GM12873 (cell line): ENCODE measurements around the gene KCNMA1.

Experiments
- TF ChIP-seq, protein P1 (sequence below): IDR thresholded peaks from 2 replicates; pipeline ENCODE4 v1.5.1; 2012; ENCODE audit warnings: low read depth, mild to moderate bottlenecking, moderate library complexity, low read length, control low read depth; ENCODE audit not compliant: insufficient read depth; ENCODE audit errors: missing control alignments

Gene KCNMA1

GRCh38 chr10:77533146-77533886, 104.3 kb downstream of the KCNMA1 start:
- TF ChIP-seq, protein P1, sequence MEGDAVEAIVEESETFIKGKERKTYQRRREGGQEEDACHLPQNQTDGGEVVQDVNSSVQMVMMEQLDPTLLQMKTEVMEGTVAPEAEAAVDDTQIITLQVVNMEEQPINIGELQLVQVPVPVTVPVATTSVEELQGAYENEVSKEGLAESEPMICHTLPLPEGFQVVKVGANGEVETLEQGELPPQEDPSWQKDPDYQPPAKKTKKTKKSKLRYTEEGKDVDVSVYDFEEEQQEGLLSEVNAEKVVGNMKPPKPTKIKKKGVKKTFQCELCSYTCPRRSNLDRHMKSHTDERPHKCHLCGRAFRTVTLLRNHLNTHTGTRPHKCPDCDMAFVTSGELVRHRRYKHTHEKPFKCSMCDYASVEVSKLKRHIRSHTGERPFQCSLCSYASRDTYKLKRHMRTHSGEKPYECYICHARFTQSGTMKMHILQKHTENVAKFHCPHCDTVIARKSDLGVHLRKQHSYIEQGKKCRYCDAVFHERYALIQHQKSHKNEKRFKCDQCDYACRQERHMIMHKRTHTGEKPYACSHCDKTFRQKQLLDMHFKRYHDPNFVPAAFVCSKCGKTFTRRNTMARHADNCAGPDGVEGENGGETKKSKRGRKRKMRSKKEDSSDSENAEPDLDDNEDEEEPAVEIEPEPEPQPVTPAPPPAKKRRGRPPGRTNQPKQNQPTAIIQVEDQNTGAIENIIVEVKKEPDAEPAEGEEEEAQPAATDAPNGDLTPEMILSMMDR, result no peak

DNA sequence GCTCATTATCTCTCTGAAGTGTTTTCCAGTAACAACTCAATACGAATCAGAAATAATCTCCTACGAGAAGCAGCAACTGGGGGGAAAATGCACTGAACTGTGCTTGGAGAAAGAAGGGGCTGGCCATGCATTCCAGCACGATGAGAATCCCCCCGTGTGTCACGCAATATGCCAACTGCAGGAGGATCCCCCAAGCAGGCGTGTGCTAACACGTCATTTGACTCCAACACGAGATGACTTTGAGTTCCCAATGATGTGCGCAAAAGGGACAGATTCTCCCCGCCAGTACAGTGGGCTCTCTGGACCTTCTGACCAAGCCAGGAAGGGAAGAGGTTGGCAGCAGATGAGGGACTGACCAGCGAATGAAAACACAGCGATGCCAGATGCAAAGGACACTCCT, 105.5 kb downstream of the KCNMA1 start:
- TF ChIP-seq, protein P1, result no peak

- TF ChIP-seq, protein P1, result no peak
Observed at GRCh38 chr10:77531441-77532001, 106.1 kb downstream of the KCNMA1 start.

GRCh38 chr10:77530011-77530410, 107.6 kb downstream of the KCNMA1 start:
- TF ChIP-seq, protein P1, result no peak

DNA sequence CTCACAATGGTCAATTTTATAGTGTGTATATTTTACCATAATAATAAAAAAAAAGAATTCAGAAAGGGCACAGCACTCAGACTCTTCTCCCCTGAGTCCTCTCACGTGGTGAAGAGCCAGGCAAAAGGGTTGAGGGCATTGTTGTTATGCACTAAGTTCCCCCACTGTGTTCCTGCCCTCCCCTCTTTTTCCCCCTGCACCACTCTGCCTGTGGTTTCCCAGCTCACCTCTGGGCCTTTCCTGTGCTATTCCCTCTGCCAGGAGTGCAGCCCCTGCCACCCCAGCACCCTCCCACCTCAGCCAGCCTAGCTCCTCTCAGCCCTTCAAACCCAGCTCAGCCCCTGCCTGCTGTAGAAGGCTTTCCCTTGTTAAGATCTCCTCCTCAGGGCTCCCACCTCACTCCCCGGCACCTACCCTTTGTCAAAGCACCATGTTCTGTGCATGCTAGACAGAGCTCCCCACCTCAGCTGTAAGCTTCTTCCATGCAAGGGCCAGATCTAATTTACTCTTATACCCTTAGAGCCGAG, 108.5 kb downstream of the KCNMA1 start:
- TF ChIP-seq, protein P1, result no peak

GRCh38 chr10:77527839-77528238, 109.8 kb downstream of the KCNMA1 start:
- TF ChIP-seq, protein P1, result no peak

DNA sequence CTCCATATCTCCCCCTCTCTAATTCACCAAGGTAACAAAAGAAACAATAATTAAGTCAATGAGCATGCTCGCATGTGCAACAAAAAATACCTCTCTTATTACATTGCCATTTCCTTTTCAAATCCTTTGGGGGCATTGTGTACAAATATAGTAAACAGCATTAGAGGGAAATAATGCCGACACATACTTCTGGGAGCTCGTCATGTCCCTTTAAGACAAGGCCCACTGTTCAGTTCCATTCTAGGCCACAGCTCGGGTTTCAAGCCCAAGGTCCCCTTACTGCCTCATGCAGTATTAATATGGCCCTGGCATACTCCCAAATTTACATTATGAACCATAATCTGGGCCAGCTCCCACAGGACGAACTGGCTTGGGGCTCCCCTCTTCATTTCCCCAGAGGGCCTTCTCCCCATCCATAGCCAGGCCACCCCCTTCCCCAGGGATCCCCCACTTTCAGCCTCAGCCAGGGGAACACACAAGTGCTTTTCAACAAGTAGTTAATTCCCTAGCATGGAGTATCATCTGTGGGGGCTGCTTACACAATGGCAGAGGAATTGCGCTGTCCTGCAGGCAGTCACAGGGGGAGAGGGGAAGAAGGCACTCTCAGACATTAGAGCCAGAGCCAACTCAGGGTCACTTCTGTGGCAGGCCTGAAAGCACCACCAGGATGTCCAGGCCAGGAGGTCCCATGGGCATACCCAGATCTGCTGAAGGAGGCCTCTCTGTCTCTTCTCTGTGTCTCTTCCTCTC, 110.6 kb downstream of the KCNMA1 start:
- TF ChIP-seq, protein P1, result no peak
